Astrocyte (in vitro differentiated cells and primary cell): ENCODE measurements around the gene RDH5. TPM values are rescaled to one million over a fixed set of nuclear protein-coding genes. Genes with fewer than 3 reads are reported as not detected.
A peak's percentile ranks its signal among the peaks of the same experiment; 100 is the strongest.

Source experiments
- DNase-seq: peaks from one replicate; pipeline ENCODE4 v3.0.0-alpha.2; 2010; ENCODE audit warnings: low read depth
- FAIRE-seq: peaks from 2 replicates; lab custom pipeline; 2011; peaks lifted over from hg19 to GRCh38; lab: Jason Lieb, UNC
- H2AFZ ChIP-seq: 2 replicates; pipeline ENCODE4 v1.6.0; 2012; ENCODE audit warnings: low read depth, low read length, inconsistent platforms
- H3K27ac ChIP-seq: 2 replicates; pipeline ENCODE4 v1.5.1; 2011; ENCODE audit warnings: low read depth, low read length, inconsistent platforms
- H3K27me3 ChIP-seq: 2 replicates; pipeline ENCODE4 v1.6.0; 2011; ENCODE audit warnings: low read length, inconsistent platforms; ENCODE audit not compliant: insufficient read depth
- H3K36me3 ChIP-seq: 2 replicates; pipeline ENCODE4 v1.5.1; 2011; ENCODE audit warnings: low read length, inconsistent platforms; ENCODE audit not compliant: insufficient read depth
- H3K4me1 ChIP-seq: 2 replicates; pipeline ENCODE4 v1.5.1; 2011; ENCODE audit warnings: low read length, inconsistent platforms; ENCODE audit not compliant: insufficient read depth
- H3K4me2 ChIP-seq: 2 replicates; pipeline ENCODE4 v1.6.0; 2012; ENCODE audit warnings: low read length, inconsistent platforms
- H3K4me3 ChIP-seq: 2 replicates; pipeline ENCODE4 v1.5.1; 2011; ENCODE audit warnings: low read depth, mild to moderate bottlenecking, low read length, inconsistent platforms; ENCODE audit not compliant: insufficient read depth
- H3K79me2 ChIP-seq: 2 replicates; pipeline ENCODE4 v1.6.0; 2012; ENCODE audit warnings: mild to moderate bottlenecking, low read length, inconsistent platforms; ENCODE audit not compliant: insufficient read depth
- H3K9ac ChIP-seq: 2 replicates; pipeline ENCODE4 v1.6.0; 2012; ENCODE audit warnings: mild to moderate bottlenecking, low read length, inconsistent platforms
- H3K9me3 ChIP-seq: 2 replicates; pipeline ENCODE4 v1.5.1; 2012; ENCODE audit warnings: low read depth, mild to moderate bottlenecking, low read length, inconsistent platforms; ENCODE audit not compliant: insufficient read depth
- H4K20me1 ChIP-seq: 2 replicates; pipeline ENCODE4 v1.6.0; 2012; ENCODE audit warnings: low read length, inconsistent platforms; ENCODE audit not compliant: insufficient read depth
- H3K27ac Mint-ChIP-seq: one replicate; pipeline ENCODE4 v1.8.0; 2021; ENCODE audit warnings: mild to moderate bottlenecking, mixed read lengths; ENCODE audit not compliant: unreplicated experiment
- H3K27me3 Mint-ChIP-seq: one replicate; pipeline ENCODE4 v1.8.0; 2021; ENCODE audit warnings: low read depth, mixed read lengths; ENCODE audit not compliant: unreplicated experiment
- H3K36me3 Mint-ChIP-seq: one replicate; pipeline ENCODE4 v1.8.0; 2021; ENCODE audit warnings: low read depth, mixed read lengths; ENCODE audit not compliant: unreplicated experiment
- H3K4me1 Mint-ChIP-seq: one replicate; pipeline ENCODE4 v1.8.0; 2021; ENCODE audit warnings: low read depth, mixed read lengths; ENCODE audit not compliant: unreplicated experiment
- H3K4me3 Mint-ChIP-seq: one replicate; pipeline ENCODE4 v1.8.0; 2021; ENCODE audit warnings: mild to moderate bottlenecking, moderate library complexity, mixed read lengths; ENCODE audit not compliant: unreplicated experiment
- H3K9me3 Mint-ChIP-seq: one replicate; pipeline ENCODE4 v1.8.0; 2021; ENCODE audit warnings: mild to moderate bottlenecking, mixed read lengths; ENCODE audit not compliant: unreplicated experiment
- CTCF ChIP-seq: IDR thresholded peaks from 2 replicates; pipeline ENCODE4 v1.5.1; 2011; ENCODE audit warnings: low read depth, mild to moderate bottlenecking, inconsistent platforms, low read length, moderate library complexity; ENCODE audit not compliant: insufficient read depth
- EZH2 ChIP-seq: IDR thresholded peaks from 2 replicates; pipeline ENCODE4 v1.6.1; 2012; ENCODE audit warnings: mild to moderate bottlenecking, low read length, inconsistent platforms; ENCODE audit not compliant: insufficient read depth
- total RNA-seq: library from RNA; stranded (reverse); gene quantifications from 2 replicates; pipeline ENCODE4 v1.2.1, GENCODE V29; 2021

Gene RDH5
- total RNA-seq, 1 donor from 2014 or later = 2.1 TPM

DNA sequence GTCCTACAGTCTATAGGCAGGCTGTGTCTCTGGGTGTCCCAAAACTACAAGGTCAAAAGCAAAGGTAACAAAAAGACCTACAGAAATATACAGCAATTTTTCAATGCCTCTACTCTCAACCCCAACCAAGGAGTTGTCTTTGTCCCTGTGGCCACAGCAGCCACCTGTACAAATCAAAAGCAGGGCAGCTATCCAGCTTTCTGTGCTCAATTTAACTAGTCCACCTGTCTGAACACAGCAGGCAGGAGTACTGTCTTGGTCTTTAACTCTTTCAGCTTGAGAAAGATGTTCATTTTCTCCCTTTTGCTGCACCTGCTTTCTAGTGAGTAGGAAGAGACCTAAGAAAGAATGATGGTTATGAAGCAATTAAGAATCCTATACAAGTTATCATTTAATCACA, 42.5 kb downstream of the RDH5 start:
- no peak overlapping the region for H3K4me3 Mint-ChIP-seq
- TF ChIP-seq CTCF = no peak
- peaks cover 39% of the 10 kb centered on the region for H3K36me3 ChIP-seq

DNA sequence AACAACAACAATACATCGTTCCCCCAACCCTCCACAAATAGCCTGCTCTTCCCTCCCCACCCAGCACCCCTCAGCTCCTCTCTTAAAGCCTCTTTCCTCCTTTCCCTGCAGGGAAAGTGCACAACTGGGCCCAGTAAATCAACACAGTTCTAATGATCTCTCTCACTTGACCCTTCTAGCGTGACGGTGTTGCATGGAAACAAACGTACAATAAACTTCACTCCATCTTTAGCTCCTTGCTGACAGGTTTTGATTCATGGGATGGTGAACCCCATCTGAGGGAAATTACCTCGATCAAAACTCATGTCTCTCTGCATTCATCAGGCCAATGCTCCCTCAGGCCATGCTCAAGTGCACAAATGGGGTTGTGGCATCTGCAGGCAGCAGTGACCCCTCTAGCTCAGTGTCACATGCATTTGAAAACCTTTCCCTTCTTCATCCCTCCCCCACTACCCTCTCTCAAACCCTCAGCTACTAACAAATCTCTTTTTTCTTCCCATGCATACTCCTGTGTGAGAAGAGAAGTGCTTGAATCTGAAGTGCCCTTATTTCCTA, 45.6 kb downstream of the RDH5 start:
- H3K4me1 ChIP-seq = no peaks in the 10 kb centered on the region
- Mint-ChIP-seq H3K4me3 (no peak overlapping the region), H3K4me1 (no peaks in the 10 kb centered on the region), H3K27ac (peak overlapping the region; percentile 63), H3K27me3 (no peaks in the 10 kb centered on the region), H3K36me3 (peaks cover 22% of the 10 kb centered on the region), H3K9me3 (no peaks in the 10 kb centered on the region)
- TF ChIP-seq EZH2 = no peak
- no peak for TF ChIP-seq CTCF
- H4K20me1 ChIP-seq = peaks cover 23% of the 10 kb centered on the region
- no peaks in the 10 kb centered on the region for H3K27me3 ChIP-seq
- H3K9ac ChIP-seq = no peak overlapping the region
- FAIRE-seq (no peak), DNase-seq (no peak)
- H3K9me3 ChIP-seq = no peaks in the 10 kb centered on the region
- no peak overlapping the region for H3K4me3 ChIP-seq
- no peak overlapping the region for H3K27ac ChIP-seq
- peaks cover 25% of the 10 kb centered on the region for H3K79me2 ChIP-seq
- H2AFZ ChIP-seq = no peak overlapping the region
- peaks cover 21% of the 10 kb centered on the region for H3K36me3 ChIP-seq
- H3K4me2 ChIP-seq = no peak overlapping the region

More for the DNA sequence above, 42.5 kb downstream of the RDH5 start:
- Histone ChIP-seq H3K4me3 (no peak overlapping the region), H3K4me2 (no peak overlapping the region), H3K27ac (no peak overlapping the region), H2AFZ (no peak overlapping the region), H3K9ac (no peak overlapping the region), H3K27me3 (no peaks in the 10 kb centered on the region), H3K9me3 (no peaks in the 10 kb centered on the region), H4K20me1 (peaks cover 23% of the 10 kb centered on the region), H3K79me2 (peaks cover 19% of the 10 kb centered on the region), H3K4me1 (no peaks in the 10 kb centered on the region)
- FAIRE-seq (no peak), DNase-seq (no peak)
- Mint-ChIP-seq H3K4me1 (no peaks in the 10 kb centered on the region), H3K27ac (no peak overlapping the region), H3K9me3 (peaks cover 2% of the 10 kb centered on the region), H3K27me3 (no peaks in the 10 kb centered on the region), H3K36me3 (peaks cover 40% of the 10 kb centered on the region)

DNA sequence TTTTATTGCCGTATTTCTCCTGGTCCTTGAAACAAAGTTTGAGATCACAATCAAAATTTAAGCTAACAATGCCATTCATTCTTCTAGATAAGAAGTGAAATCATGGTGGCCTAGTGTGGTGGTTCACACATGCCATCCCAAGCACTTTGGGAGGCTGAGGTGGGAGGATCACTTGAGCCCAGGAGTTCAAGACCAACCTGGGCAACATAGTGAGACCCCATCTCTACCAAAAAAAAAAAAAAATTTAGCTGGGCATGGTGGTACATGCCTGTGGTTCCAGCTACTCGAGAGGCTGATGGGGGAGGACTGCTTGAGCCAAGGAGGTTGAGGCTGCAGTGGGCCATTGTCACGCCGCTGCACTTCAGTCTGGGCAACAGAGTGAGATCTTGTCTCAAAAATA, 47.0 kb downstream of the RDH5 start:
- DNase-seq (no peak), FAIRE-seq (no peak)
- H3K4me3 ChIP-seq = no peak overlapping the region
- H3K4me2 ChIP-seq = no peak overlapping the region
- no peak overlapping the region for H3K27ac Mint-ChIP-seq
- H4K20me1 ChIP-seq = peaks cover 28% of the 10 kb centered on the region
- H2AFZ ChIP-seq = no peak overlapping the region
- H3K4me3 Mint-ChIP-seq = no peak overlapping the region
- TF ChIP-seq CTCF = no peak
- no peak for TF ChIP-seq EZH2
- peaks cover 27% of the 10 kb centered on the region for H3K36me3 ChIP-seq
- no peaks in the 10 kb centered on the region for H3K9me3 ChIP-seq
- no peaks in the 10 kb centered on the region for H3K4me1 Mint-ChIP-seq
- H3K27me3 Mint-ChIP-seq = no peaks in the 10 kb centered on the region
- no peak overlapping the region for H3K27ac ChIP-seq
- peaks cover 24% of the 10 kb centered on the region for H3K36me3 Mint-ChIP-seq
- no peaks in the 10 kb centered on the region for H3K9me3 Mint-ChIP-seq
- peaks cover 33% of the 10 kb centered on the region for H3K79me2 ChIP-seq
- H3K4me1 ChIP-seq = no peaks in the 10 kb centered on the region
- no peak overlapping the region for H3K9ac ChIP-seq
- no peaks in the 10 kb centered on the region for H3K27me3 ChIP-seq
